GM15510 (cell line): ENCODE measurements around the gene ZNF48.

Experiments
- POLR2A ChIP-seq: IDR thresholded peaks from 3 replicates; pipeline ENCODE4 v1.6.1; 2011; ENCODE audit warnings: borderline replicate concordance; ENCODE audit not compliant: insufficient read length; ENCODE audit errors: extremely low read depth

ZNF48 gene

DNA sequence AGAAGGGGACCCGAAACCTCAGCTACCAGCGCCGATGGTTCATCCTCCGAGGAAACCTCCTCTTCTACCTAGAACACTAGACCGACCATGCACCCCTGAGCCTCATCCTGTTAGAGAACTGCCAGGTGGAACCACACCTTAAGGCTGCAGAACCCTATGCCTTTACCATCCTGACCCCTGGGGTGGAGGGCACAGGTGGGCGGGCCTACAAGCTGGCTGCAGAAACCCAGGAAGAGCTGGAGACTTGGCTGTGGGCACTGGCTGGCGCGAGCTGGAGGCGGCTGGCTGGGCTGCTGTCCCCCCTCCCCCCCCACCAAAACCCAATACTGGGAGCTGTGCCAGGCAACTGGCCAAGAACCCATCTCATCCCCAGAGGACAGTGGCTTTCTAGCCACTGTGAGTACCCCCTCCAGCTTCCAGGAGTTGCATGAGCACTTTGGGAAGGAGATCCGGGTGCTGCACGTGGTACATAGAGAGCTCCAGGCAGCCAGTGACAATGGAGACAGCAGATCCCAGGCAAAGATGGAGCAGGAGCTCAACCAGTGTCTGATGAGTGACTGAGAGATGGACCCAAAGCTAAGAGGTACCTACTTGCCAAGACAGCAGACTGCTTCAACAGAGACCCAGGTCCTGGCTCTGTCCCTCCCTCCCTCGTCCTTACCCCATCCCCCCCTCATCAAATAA, 38.7 kb upstream of the ZNF48 start:
- no peak for TF ChIP-seq POLR2A

- no peak for TF ChIP-seq POLR2A
These were observed 38.0 kb upstream of the ZNF48 start for GRCh38 chr16:30357085-30357714.

DNA sequence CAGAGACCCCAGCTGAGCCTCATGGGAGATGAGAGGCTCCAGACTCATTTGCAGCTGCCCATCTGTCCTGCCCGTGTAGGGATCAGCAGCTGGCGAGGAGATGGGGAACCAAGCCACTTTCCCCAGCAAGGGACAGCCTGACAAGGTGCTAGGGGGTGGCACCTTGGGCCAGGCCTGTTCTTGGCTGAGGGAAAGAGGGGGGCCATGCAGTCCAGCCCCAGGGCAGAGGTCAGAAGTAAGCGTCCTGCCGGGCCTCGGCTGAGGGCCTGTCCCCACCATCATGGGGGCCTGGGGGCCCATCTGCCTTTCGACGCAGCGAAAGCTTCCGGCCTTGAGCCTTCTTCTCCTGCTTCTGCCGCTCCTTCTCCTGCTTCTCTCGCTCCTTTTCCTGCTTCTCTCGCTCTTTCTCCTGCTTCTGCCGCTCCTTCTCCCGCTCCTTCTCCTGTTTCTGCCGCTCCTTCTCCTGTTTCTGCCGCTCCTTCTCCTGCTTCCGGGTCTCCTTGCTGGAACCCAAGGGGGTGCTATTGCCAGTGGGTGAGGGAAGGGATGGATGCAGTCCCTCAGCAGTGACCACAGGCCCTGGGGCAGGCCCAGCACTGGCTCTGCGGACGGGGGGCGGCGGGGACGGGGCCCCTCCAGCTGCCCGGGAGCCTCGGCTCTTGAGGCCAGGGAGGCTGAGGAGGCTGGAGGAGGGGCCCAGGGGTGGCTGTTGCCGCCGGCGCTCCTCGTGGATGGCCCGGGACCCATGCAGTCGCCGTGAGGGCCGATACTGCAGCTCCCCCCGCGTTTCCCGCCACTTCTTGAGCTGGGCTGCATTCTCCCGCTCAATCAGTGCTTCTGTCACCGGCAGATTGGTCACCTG, 37.3 kb upstream of the ZNF48 start:
- no peak for TF ChIP-seq POLR2A

DNA sequence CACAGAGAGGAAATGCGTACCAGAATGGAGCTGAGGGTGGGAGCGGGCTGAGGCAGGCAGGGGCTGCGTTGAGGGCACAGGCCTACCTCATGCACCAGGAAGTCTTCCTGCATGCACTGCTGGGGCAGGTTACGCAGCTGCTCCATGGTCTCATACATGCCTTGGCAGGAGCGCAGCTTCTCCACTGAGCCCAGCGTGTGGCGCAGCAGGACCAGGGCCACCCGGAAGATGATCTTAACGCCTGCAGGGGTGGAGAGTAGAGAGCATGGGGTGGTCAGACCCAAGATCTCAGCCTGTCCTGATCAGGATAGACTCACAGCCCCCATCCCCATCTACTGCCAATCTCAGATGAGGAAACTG, 36.7 kb upstream of the ZNF48 start:
- TF ChIP-seq POLR2A = no peak

GRCh38 chr16:30358990-30359870, 36.0 kb upstream of the ZNF48 start:
- TF ChIP-seq POLR2A = no peak

GRCh38 chr16:30359871-30360170, 35.4 kb upstream of the ZNF48 start:
- no peak for TF ChIP-seq POLR2A

GRCh38 chr16:30361180-30361579, 34.0 kb upstream of the ZNF48 start:
- no peak for TF ChIP-seq POLR2A

- TF ChIP-seq POLR2A = no peak
These were observed 30.0 kb upstream of the ZNF48 start for GRCh38 chr16:30365200-30365599.

- no peak for TF ChIP-seq POLR2A
These were observed 28.7 kb upstream of the ZNF48 start for GRCh38 chr16:30366511-30366910.

GRCh38 chr16:30367349-30368009, 27.7 kb upstream of the ZNF48 start:
- TF ChIP-seq POLR2A = no peak

- no peak for TF ChIP-seq POLR2A
These were observed 27.0 kb upstream of the ZNF48 start for GRCh38 chr16:30368122-30368791.

DNA sequence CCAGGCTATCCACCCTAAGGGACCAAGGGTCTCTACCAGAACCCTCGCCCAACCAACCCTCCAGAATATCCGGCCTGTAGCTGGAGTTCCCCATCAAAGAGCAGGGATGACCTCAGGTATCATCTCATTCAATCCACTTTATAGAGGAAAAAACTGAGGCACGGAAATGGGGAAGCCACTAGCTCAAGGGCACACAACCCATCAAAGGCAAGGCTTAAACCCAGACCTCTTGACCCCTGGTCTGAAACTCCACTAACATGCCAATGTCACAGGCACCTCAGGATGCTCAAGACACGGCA, 26.5 kb upstream of the ZNF48 start:
- TF ChIP-seq POLR2A = no peak

DNA sequence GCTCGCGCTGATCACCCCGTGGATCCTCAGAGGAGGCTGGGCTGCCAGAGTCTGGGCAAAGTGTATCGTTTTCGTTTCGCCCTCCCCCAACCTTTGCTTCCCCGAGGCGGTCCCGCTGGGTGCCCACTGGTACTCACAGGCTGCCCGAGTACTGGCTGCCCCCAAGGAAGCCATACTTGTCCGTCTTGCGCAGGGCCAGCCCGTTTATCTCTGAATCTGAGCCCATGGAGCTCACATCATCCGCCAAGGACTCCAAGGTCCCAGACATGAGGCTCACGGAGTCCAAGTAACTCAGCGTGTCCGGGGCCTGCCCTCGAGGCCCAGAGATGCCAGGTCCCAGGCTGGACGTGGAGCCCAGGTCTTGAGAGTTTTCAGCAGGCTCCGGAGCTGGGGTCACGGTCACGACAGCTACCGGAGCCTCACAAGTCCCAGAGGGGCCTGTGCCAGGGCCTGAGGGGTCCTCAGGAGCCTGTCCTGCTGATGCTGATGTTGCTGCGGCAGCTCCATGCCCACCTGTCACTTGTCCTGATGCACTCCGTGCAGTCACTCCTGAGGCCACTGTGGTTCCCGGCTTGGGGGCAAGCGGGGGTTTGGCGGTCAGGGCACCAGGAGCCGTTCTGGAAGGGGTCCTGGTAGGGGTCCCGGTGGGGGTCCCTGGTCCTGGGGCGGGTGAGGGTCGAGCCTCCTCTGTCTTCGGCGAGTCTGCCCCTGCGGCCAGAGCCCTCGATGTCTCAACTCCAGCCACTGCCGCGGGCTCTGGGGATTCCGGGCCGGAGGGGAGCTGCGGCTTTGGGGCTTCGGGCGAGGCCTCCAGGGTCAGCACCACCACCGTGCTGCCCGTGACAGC, 25.9 kb upstream of the ZNF48 start:
- TF ChIP-seq POLR2A = no peak

- TF ChIP-seq POLR2A = peak; percentile 76
These were observed 25.2 kb upstream of the ZNF48 start for GRCh38 chr16:30369938-30370455.
